ENCODE measurements around the gene DDAH1.

DNA sequence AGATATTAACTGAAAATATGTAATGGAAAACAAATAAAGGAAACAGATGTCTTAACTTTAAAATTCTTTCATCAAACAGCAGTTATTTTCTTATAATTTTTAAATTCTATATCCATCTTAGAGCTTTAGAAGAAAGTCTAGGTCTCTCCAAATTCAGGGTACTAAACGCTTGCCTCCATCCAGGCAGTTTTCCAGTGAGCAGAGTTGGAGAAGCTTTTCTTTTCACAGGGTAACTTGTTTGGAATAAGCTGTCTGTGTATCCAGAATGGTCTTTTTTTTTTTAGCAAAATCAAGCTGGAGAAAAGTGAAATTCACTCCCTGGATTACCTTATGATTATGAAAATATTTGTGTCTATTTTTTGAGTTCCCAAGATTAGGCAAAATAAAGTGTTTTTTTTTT, 88.6 kb downstream of the DDAH1 start:
- TF ChIP-seq JUN (IDR thresholded peaks at IDR 0.05) (no peak), POLR2A (IDR thresholded peaks at IDR 0.05; ENCODE audit: low read length) (no peak), FOSL2 (IDR thresholded peaks at IDR 0.05) (no peak), FOSL2 (CRISPR knock-in tag; IDR thresholded peaks at IDR 0.05) (no peak), CTCF (IDR thresholded peaks at IDR 0.05) (no peak), ESRRA (IDR thresholded peaks at IDR 0.05; ENCODE audit: borderline replicate concordance, low read length) (no peak)
- TF ChIP-seq, protein P1, sequence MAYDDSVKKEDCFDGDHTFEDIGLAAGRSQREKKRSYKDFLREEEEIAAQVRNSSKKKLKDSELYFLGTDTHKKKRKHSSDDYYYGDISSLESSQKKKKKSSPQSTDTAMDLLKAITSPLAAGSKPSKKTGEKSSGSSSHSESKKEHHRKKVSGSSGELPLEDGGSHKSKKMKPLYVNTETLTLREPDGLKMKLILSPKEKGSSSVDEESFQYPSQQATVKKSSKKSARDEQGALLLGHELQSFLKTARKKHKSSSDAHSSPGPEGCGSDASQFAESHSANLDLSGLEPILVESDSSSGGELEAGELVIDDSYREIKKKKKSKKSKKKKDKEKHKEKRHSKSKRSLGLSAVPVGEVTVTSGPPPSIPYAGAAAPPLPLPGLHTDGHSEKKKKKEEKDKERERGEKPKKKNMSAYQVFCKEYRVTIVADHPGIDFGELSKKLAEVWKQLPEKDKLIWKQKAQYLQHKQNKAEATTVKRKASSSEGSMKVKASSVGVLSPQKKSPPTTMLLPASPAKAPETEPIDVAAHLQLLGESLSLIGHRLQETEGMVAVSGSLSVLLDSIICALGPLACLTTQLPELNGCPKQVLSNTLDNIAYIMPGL (CRISPR knock-in tag; IDR thresholded peaks at IDR 0.05; ENCODE audit: borderline replicate concordance): no peak
- TF ChIP-seq, protein P2, sequence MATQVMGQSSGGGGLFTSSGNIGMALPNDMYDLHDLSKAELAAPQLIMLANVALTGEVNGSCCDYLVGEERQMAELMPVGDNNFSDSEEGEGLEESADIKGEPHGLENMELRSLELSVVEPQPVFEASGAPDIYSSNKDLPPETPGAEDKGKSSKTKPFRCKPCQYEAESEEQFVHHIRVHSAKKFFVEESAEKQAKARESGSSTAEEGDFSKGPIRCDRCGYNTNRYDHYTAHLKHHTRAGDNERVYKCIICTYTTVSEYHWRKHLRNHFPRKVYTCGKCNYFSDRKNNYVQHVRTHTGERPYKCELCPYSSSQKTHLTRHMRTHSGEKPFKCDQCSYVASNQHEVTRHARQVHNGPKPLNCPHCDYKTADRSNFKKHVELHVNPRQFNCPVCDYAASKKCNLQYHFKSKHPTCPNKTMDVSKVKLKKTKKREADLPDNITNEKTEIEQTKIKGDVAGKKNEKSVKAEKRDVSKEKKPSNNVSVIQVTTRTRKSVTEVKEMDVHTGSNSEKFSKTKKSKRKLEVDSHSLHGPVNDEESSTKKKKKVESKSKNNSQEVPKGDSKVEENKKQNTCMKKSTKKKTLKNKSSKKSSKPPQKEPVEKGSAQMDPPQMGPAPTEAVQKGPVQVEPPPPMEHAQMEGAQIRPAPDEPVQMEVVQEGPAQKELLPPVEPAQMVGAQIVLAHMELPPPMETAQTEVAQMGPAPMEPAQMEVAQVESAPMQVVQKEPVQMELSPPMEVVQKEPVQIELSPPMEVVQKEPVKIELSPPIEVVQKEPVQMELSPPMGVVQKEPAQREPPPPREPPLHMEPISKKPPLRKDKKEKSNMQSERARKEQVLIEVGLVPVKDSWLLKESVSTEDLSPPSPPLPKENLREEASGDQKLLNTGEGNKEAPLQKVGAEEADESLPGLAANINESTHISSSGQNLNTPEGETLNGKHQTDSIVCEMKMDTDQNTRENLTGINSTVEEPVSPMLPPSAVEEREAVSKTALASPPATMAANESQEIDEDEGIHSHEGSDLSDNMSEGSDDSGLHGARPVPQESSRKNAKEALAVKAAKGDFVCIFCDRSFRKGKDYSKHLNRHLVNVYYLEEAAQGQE (IDR thresholded peaks at IDR 0.05): no peak
